HG02885 (cell line): ENCODE results near the gene PDZK1IP1.

Experiments
- ATAC-seq: cut with Tn5 transposase; IDR thresholded peaks from one replicate; pipeline ENCODE4 v1.9.1; 2021; ENCODE audit warnings: mild to moderate bottlenecking; ENCODE audit not compliant: unreplicated experiment, poor library complexity

The PDZK1IP1 gene, protein sequence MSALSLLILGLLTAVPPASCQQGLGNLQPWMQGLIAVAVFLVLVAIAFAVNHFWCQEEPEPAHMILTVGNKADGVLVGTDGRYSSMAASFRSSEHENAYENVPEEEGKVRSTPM

DNA sequence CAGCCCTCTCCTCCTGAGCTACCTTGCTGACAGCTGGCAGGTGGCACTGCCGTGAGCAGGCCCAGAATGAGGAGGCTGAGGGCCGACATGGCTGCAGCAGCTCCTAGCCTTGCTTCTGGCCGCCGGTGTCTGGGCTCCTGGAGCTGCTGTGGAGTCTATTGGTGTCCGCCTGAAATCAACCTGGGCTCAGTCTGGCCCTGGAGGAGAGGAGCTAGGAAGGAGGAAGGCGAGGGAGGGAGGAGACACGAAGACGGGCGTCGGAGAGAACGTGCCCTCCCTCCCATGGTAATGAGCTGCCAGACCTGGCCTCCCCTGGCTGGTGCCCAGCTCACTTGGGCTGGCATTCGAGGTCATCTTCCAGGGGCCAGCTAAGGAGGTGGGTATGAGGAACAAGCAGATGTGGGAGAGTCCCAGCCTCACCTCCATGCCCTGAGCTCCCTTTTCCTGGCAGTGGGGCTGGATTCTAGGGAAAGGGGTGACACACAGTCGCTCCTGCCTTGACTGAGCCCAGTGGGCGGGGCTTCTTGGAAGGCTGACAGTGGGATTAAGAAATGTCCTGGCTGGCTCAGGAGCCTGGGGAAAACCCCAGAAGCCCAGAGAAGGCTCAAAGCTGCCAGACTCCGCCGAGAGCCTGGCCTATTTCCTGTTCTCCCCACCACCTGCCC lies at the start of gene PDZK1IP1:
Gene PDZK1IP1 (minus strand): TSS at position 193 of the 665 bp plus-strand sequence. CDS start 104 bp downstream, at position 89.
- ATAC-seq, result no peak

- ATAC-seq, result no peak
Measured at GRCh38 chr1:47238935-47239592, 49.2 kb upstream of the PDZK1IP1 start.

DNA sequence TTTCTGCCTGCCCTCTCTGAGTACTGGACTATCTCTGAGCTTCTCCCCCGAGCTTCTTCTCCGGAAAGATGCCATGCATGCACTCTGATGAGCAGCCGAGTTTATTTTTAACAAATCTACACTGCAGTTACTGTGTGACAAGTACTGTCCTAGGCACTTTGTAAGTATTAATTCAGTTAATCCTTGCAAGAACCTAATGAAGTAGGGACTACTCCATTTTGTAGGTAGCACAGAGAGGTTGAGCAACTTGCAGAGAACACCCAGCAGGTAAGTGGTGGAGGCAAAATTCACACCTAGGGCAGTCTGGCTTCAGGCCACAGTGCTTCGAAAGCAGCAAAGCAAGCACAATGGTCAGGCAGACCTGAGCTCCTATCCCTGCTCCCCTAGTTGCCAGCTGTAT lies 46.0 kb upstream of the PDZK1IP1 start:
- no peak for ATAC-seq

GRCh38 chr1:47235241-47235681 lies 45.4 kb upstream of the PDZK1IP1 start:
- no peak for ATAC-seq

DNA sequence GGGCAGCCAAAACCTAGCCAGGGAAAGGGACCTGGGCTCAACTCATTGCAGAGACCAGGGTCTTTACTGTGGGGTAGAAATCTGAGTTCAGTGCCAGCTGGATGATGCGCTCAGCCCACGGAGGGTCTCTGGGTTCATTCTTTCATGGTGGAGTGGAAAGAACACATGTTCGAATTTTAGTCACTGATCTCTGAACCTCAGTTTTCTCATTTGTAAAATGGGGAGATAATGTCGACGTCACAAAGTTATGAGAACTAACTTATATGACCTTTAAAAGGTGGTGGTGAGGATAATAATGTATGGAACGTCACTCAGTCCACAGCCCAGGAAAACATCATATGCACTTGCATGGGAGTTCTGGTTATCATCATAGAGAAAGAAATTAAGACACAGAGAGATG lies 43.4 kb upstream of the PDZK1IP1 start:
- ATAC-seq, result no peak

DNA sequence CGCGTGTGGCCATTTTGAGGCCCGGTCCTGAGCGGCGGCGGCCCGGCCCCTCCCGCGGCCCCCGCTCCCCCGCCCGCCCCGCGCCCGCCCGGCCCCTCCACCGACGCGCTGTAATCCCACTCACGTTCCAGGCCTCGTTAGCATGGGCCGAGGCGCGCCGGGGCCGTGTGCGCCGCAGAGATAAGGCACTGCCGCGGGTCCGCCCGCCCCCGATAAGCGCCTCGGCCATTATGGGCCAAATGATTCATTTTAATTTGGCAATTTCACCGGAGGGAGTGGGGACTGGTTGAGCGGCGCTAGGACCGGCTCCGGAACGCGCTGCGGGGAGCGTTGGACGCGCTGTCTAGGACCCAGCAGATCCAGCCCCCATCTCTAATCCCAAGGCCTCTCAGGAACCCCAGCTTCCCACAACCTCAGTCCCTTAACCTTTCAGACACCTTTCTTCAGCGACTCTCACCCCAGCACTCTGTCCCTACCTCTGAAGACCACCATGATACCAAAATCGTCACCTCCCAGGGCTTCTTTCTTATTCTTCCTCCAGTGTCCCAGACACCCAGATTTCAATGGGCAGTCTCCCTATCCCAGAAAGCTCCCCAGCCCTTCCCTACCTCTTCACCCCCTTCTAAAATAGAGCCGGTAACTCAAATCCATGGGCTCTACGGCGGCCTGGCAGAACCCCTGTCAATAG lies 42.5 kb upstream of the PDZK1IP1 start, which contains the start of gene TAL1:
Gene TAL1 (minus strand): TSS at position 39 of the 688 bp plus-strand sequence. CDS start 6,337 bp downstream, outside the sequence.
- no peak for ATAC-seq

- no peak for ATAC-seq
Measured at GRCh38 chr1:47231301-47232186, 41.7 kb upstream of the PDZK1IP1 start.

DNA sequence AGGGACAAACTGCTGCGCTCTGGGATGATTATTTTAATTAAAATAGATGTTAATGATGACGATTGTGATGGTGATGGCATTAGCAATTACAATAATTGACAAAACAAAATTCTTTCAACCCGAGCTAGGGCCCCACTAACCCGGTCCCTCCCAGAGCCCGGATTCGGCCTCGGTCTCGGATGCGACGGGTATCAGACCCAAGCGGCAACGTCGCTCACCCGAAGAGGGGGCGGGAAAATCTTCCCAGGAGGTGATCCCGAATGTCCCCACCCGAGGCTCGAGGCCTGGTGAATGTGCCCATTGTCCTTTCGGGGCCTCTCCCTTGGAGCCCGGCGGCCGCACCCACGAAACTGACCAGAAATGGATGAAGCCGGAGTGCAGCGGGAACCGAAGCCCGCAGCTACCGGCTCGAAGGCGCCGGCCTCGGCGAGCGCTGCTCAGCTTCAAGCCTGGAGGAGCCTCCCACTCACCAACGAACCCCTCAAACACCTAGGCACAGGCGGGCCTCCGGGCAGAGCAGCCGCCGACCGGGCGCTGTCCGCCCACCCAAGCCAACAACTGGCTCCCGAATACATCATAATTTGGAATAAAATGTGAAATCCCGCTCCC lies 41.0 kb upstream of the PDZK1IP1 start:
- no peak for ATAC-seq

- no peak for ATAC-seq
Measured at GRCh38 chr1:47229886-47230691, 40.3 kb upstream of the PDZK1IP1 start.

DNA sequence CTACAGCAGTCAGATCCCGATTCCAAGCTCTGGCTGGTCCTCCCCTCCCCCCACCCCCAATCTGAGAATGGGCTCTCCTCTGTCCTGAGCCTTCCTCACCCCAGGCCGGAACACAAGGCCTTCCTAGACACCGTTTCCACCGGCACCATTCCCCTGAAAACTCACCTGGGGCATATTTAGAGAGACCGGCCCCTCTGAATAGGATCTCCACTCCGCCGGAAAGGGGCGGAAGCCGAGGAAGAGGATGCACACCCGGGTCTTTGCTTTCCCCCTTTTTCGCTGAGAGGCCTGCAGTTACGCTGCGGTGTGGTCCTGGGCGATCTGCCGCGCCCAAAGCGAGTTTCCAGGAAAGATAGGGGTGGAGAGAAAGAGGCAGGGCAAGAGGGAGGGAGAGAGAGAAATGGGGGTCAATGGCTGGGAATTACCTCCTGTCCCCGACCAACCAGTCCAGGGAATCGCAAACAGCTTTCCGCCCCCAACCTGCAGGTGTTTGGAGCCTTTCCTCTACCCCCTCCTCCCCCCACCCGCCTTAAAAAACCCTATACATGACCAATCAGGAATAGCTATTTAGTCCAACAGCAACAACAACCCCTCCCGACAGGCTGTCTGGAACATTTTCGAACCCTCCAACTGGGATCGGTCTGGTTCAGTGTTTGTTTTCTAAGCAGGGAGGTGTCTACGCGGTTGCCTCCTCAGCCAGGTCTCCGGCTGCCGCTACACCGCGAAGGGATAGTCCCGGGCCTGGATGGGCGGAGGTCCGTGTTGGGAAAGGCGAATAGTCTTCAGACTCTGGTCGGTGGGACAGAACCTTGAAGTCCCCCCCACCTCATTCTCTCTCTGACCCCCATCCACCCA lies 39.4 kb upstream of the PDZK1IP1 start:
- ATAC-seq, result no peak

DNA sequence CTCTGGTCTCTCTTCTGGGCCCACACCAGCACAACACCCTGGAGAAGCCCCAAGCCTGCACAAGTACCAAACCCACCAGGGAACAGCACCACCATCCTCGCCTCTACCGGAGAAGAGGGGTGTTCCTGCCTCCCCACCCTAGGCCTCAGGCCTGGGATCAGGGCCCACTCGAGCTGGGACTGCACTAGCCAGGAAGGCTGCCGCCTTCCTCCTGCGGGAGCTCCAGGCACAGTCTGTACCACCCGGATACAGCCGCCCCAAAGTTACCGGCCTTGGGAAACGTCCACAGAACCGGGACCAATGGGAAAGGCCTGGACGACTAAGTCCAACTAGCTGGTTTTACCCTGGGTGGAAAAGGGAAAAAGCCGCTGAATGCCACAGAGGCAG lies 38.8 kb upstream of the PDZK1IP1 start:
- ATAC-seq, result no peak

DNA sequence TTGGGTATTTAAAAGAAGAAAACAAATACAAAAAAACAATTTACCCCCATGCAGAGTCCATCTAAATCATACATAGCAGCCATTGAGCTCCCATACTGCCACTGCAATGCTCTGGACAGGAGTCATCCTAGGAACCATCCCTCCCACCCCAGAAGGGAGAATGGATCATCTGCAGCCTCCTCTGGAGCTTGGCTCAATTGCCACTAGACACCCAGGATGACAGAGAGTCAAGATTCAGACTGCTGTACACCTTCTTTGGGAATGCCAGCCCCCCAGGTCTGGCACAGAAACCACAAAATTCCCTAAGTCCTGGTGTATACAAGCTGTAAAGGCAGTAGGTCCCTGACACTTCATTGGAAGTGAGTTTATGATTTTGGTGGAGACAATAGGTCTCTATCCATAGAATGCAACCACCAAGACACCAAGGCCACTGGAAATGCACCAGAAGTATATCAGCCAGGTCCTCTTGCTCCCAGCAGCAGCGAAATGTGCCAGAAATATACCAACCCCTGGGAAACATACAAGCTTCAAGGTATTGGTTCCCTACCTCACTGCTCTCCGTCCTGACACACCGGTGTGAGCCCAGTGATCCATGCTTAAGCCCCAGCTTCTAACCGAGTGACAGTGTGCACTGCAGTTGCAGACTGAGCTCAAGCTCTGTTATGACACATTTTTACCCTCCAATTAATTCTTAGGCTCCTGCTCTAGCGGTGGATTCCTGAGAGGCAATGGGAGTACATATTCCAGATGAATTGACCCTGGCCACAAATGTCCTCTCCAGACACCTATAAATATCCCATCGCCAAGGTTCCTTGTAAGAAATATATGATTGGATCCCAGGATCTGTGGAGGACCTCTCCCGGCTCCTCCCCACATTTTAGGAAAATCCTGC lies 37.8 kb upstream of the PDZK1IP1 start:
- no peak for ATAC-seq

- no peak for ATAC-seq
Measured at GRCh38 chr1:47226839-47227215, 37.0 kb upstream of the PDZK1IP1 start.

GRCh38 chr1:47226121-47226838 lies 36.4 kb upstream of the PDZK1IP1 start:
- ATAC-seq, result no peak

DNA sequence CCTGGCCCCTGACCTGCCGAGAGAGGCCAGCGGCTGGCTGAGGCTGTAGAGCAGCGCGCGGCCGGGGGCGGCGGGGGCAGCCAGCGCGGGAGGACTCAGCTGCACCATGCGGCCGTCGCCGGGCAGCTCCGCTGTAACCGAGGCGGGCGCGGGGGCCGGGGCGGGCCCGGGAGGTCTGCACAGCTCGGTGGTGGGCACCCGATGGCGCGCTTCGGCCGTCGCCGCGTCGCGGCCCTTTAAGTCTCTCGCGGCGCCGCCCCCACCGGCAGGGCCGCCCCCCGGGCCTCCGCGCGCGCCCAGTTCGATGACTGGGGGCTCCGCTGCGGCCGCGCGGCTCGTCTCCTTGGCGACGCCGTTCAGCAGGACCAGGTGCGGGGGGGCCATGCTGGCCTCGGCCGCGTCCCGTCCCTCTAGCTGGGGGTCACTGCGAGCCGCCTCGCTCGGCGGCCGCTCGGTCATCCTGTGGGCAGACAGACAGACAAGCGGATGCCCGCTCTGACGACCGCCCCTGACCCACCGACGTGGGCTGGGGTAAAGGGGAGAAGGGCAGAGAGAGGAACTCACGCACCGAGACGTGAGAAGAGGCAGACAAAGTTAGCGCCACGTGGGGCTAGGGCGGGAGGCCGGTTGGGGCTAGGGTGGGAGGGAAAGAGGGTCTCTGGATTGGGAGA lies 35.7 kb upstream of the PDZK1IP1 start:
- no peak for ATAC-seq
